ENCODE results near the gene ADGRA1. TPM values are rescaled to one million over a fixed set of nuclear protein-coding genes. Genes with fewer than 3 reads are reported as not detected.

ADGRA1 gene
- total and polyA plus RNA-seq, 2 of the 8 experiments (the other 6 are each of a cell fraction or from before 2014, with no cell fraction given), result 0.17 to 0.21 TPM

- DNase-seq (ENCODE audit: low read depth in 1 of 2, low spot score in 2 of 2) (no peak), FAIRE-seq (no peak)
- no peaks in the 10 kb centered on the region for H4K20me1 ChIP-seq (replicated peaks in 1 of 2; ENCODE audit: control insufficient read depth in 1 of 2, insufficient read depth in 2 of 2, low read length in 2 of 2)
- no peak overlapping the region; the same call in 1 of the 2 replicates for H3K18ac ChIP-seq (ENCODE audit: extremely low read depth, low read length)
- ChIA-PET POLR2A (ENCODE audit: partially characterized antibody) (no interaction called here), CTCF (ENCODE audit: partially characterized antibody) (interaction anchor here (0.7 to 4.7 kb wide), 3 partner anchors 9 to 169 kb away, joined by 3 to 19 read pairs (median 3); no protein-coding TSS in a partner anchor)
- H2BK12ac ChIP-seq (ENCODE audit: low read depth, low read length), result no peak overlapping the region
- no peak overlapping the region for H4K5ac ChIP-seq (ENCODE audit: insufficient read length, low read depth, low read length)
- no peak overlapping the region for H3K4ac ChIP-seq (replicated peaks; ENCODE audit: insufficient read length, low read depth, low read length)
- H3K36me3 ChIP-seq (ENCODE audit: control insufficient read depth in 2 of 4, insufficient read depth in 4 of 4, low read length in 3 of 4), result no peaks in the 10 kb centered on the region
- H3K4me1 ChIP-seq (replicated peaks in 1 of 4; ENCODE audit: control insufficient read depth in 3 of 4, insufficient read depth in 4 of 4, low read length in 3 of 4), result peaks cover 0 to 3% (median 2%) of the 10 kb centered on the region in 4 experiments; a peak in 3 of 7 replicates
- H3K23ac ChIP-seq (ENCODE audit: insufficient read length), result no peak overlapping the region
- no peak overlapping the region for H3K9ac ChIP-seq (replicated peaks in 1 of 4; ENCODE audit: extremely low read depth in 1 of 4, low read depth in 3 of 4, low read length in 3 of 4)
- H3K79me1 ChIP-seq (ENCODE audit: low read depth, low read length), result no peaks in the 10 kb centered on the region
- no peaks in the 10 kb centered on the region for H3K27me3 ChIP-seq (replicated peaks in 1 of 4; ENCODE audit: control insufficient read depth in 3 of 4, extremely low read depth in 1 of 4, insufficient read depth in 3 of 4, low read length in 3 of 4)
- H2BK5ac ChIP-seq (ENCODE audit: low read depth, low read length), result no peak overlapping the region
- H4K91ac ChIP-seq (replicated peaks; ENCODE audit: insufficient read length, low read length), result no peak overlapping the region
- H3K56ac ChIP-seq (replicated peaks; ENCODE audit: insufficient read length, low read depth, low read length), result no peak overlapping the region
- no peak overlapping the region for H3K4me2 ChIP-seq (ENCODE audit: insufficient read depth in 1 of 2, low read depth in 2 of 2, low read length in 2 of 2)
- TF ChIP-seq, protein P1, sequence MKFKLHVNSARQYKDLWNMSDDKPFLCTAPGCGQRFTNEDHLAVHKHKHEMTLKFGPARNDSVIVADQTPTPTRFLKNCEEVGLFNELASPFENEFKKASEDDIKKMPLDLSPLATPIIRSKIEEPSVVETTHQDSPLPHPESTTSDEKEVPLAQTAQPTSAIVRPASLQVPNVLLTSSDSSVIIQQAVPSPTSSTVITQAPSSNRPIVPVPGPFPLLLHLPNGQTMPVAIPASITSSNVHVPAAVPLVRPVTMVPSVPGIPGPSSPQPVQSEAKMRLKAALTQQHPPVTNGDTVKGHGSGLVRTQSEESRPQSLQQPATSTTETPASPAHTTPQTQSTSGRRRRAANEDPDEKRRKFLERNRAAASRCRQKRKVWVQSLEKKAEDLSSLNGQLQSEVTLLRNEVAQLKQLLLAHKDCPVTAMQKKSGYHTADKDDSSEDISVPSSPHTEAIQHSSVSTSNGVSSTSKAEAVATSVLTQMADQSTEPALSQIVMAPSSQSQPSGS (IDR thresholded peaks at IDR 0.05; ENCODE audit: low read length), result no peak
- no peak for TF ChIP-seq KDM5A (IDR thresholded peaks at IDR 0.05; ENCODE audit: low read length)
- TF ChIP-seq, protein P2, sequence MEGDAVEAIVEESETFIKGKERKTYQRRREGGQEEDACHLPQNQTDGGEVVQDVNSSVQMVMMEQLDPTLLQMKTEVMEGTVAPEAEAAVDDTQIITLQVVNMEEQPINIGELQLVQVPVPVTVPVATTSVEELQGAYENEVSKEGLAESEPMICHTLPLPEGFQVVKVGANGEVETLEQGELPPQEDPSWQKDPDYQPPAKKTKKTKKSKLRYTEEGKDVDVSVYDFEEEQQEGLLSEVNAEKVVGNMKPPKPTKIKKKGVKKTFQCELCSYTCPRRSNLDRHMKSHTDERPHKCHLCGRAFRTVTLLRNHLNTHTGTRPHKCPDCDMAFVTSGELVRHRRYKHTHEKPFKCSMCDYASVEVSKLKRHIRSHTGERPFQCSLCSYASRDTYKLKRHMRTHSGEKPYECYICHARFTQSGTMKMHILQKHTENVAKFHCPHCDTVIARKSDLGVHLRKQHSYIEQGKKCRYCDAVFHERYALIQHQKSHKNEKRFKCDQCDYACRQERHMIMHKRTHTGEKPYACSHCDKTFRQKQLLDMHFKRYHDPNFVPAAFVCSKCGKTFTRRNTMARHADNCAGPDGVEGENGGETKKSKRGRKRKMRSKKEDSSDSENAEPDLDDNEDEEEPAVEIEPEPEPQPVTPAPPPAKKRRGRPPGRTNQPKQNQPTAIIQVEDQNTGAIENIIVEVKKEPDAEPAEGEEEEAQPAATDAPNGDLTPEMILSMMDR (IDR thresholded peaks at IDR 0.05; ENCODE audit: control extremely low read depth in 1 of 3, insufficient read depth in 1 of 3, low read depth in 1 of 3, low read length in 3 of 3), result no peak
- no peak for TF ChIP-seq CBX5 (IDR thresholded peaks at IDR 0.05; ENCODE audit: low read depth, low read length)
- TF ChIP-seq, protein P3, sequence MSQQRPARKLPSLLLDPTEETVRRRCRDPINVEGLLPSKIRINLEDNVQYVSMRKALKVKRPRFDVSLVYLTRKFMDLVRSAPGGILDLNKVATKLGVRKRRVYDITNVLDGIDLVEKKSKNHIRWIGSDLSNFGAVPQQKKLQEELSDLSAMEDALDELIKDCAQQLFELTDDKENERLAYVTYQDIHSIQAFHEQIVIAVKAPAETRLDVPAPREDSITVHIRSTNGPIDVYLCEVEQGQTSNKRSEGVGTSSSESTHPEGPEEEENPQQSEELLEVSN (IDR thresholded peaks at IDR 0.05), result no peak
- TF ChIP-seq RFX5 (IDR thresholded peaks at IDR 0.05; ENCODE audit: borderline replicate concordance, low read depth, low read length), result no peak
- H4K8ac ChIP-seq (ENCODE audit: extremely low read depth, insufficient read depth, low read length), result no peak overlapping the region
- H2BK20ac ChIP-seq (ENCODE audit: low read length), result no peak overlapping the region
- H2AFZ ChIP-seq (ENCODE audit: low read length), result no peak overlapping the region
- no peaks in the 10 kb centered on the region for H3K23me2 ChIP-seq (ENCODE audit: low read depth, low read length)
- H3K9me3 ChIP-seq (ENCODE audit: insufficient read depth in 2 of 2, low read depth in 1 of 2, low read length in 1 of 2), result peaks cover 3% of the 10 kb centered on the region in 2 experiments; a peak in 1 of 4 replicates
- no peak overlapping the region for H3K27ac ChIP-seq (ENCODE audit: low read depth, low read length)
- WGBS, 2 experiments (ENCODE audit: extremely low coverage in 1 of 2, insufficient coverage in 1 of 2, insufficient read length in 1 of 2, insufficient replicate concordance in 2 of 2, low coverage in 1 of 2, low lambda C conversion rate in 2 of 2, missing lambda C conversion rate in 1 of 2), result 90% methylated on average over 31 of the region's 33 CpGs; no CpG with 5 or more reads in 1 of the 2 experiments
- H2AK5ac ChIP-seq (ENCODE audit: low read depth, low read length), result no peak overlapping the region
- H2BK15ac ChIP-seq (ENCODE audit: low read length), result no peak overlapping the region
- H3K14ac ChIP-seq (ENCODE audit: insufficient read length), result no peak overlapping the region
- no peak overlapping the region for H3K4me3 ChIP-seq (ENCODE audit: extremely low read depth in 1 of 4, insufficient read depth in 2 of 4, low read depth in 3 of 4, low read length in 4 of 4)
- H3K79me2 ChIP-seq (ENCODE audit: control insufficient read depth in 1 of 2, insufficient read depth in 2 of 2, low read length in 2 of 2), result no peaks in the 10 kb centered on the region
- no peak overlapping the region for H2BK120ac ChIP-seq (replicated peaks; ENCODE audit: low read depth, low read length)
Measured at GRCh38 chr10:133114726-133115452, 27.2 kb downstream of the ADGRA1 start.
